HepG2 (cell line): ENCODE measurements around the gene CHCT1. TPM values are rescaled to one million over a fixed set of nuclear protein-coding genes. Genes with fewer than 3 reads are reported as not detected.

ENCODE experiments used
- ATAC-seq: fragments of 200-7000 bp; cut with Tn5 transposase; 3 replicates; pipeline ENCODE4 v1.9.1; 2020; ENCODE audit warnings: mild to moderate bottlenecking, moderate library complexity
- Bru-seq: library from RNA; stranded (reverse); fragments of 400-500 nt; gene quantifications from one replicate; lab custom pipeline; 2021; lab: Mats Ljungman, UMichigan
- BruChase-seq, 2 experiments: library from RNA; stranded (reverse); fragments of 400-500 nt; gene quantifications; one replicate each; lab custom pipeline; 2021; lab: Mats Ljungman, UMichigan
- BruUV-seq: library from RNA; stranded (reverse); fragments of 400-500 nt; replicated peaks from 2 replicates; lab custom pipeline; 2021; lab: Mats Ljungman, UMichigan
- CTCF ChIA-PET: fragments of 300-600 bp; formaldehyde crosslinking; extraction: SDS; loops from one replicate; lab custom pipeline; 2021; ENCODE audit warnings: low total read pairs, inconsistent platforms, low intra/inter-chr PET ratio; lab: Yijun Ruan, JAX
- POLR2A ChIA-PET: fragments of 350-600 bp; sonication (Branson Sonifier 250); formaldehyde crosslinking; loops from one replicate; lab custom pipeline; 2020; ENCODE audit warnings: antibody characterized with exemption, inconsistent platforms; lab: Yijun Ruan, JAX
- DNase-seq: peaks from one replicate; pipeline ENCODE4 v3.0.0-alpha.2; 2015; ENCODE audit warnings: low spot score
- FAIRE-seq: peaks from 3 replicates; lab custom pipeline; 2011; peaks lifted over from hg19 to GRCh38; lab: Jason Lieb, UNC
- H2AFZ ChIP-seq: one replicate; pipeline ENCODE4 v1.6.1; 2011; ENCODE audit warnings: low read length, inconsistent platforms
- H3K27ac ChIP-seq: fragments of 300-600 bp; 3 replicates; pipeline ENCODE4 v1.8.0; 2011; ENCODE audit warnings: mixed run types, mild to moderate bottlenecking, mixed read lengths, low read length, inconsistent platforms; ENCODE audit not compliant: insufficient read depth; ENCODE audit errors: extremely low read length
- H3K27me3 ChIP-seq, 2 experiments: fragments of 200-600 bp in 1 of 2; 2 replicates in 1 of 2; 3 replicates in 1 of 2; pipeline versions ENCODE4 v1.6.0 to v1.8.0; 2011; ENCODE audit warnings: low read length in 2 of 2, mild to moderate bottlenecking in 2 of 2, moderate library complexity in 2 of 2, inconsistent platforms in 1 of 2; ENCODE audit not compliant: insufficient read depth in 2 of 2, control insufficient read depth in 1 of 2
- H3K36me3 ChIP-seq, 2 experiments: fragments of 200-600 bp in 1 of 2; replicated peaks in 1 of 2; 2 replicates in 1 of 2; 3 replicates in 1 of 2; pipeline versions ENCODE4 v1.5.1 to v1.8.0; 2011; ENCODE audit warnings: low read length in 2 of 2, inconsistent platforms in 1 of 2; ENCODE audit not compliant: insufficient read depth in 2 of 2, control insufficient read depth in 1 of 2
- H3K4me1 ChIP-seq: 2 replicates; pipeline ENCODE4 v1.5.1; 2012; ENCODE audit warnings: low read length, inconsistent platforms; ENCODE audit not compliant: insufficient read depth
- H3K4me2 ChIP-seq: 2 replicates; pipeline ENCODE4 v1.6.0; 2011; ENCODE audit warnings: low read depth, low read length, inconsistent platforms
- H3K4me3 ChIP-seq, 3 experiments: fragments of 200-600 bp in 1 of 3; sonication (generic), shearing (Covaris generic) in 1 of 3; replicated peaks in 1 of 3; 2 replicates each; pipeline ENCODE4 v1.5.1; 2011 to 2016; ENCODE audit warnings: low read length in 3 of 3, inconsistent platforms in 2 of 3, low read depth in 2 of 3, mild to moderate bottlenecking in 2 of 3, control low read depth in 1 of 3, mixed read lengths in 1 of 3; ENCODE audit not compliant: insufficient read depth in 1 of 3
- H3K79me2 ChIP-seq: one replicate; pipeline ENCODE4 v1.6.1; 2011; ENCODE audit warnings: low read length, inconsistent platforms; ENCODE audit not compliant: insufficient read depth
- H3K9ac ChIP-seq: 2 replicates; pipeline ENCODE4 v1.6.0; 2011; ENCODE audit warnings: mild to moderate bottlenecking, low read depth, low read length, inconsistent platforms; ENCODE audit not compliant: insufficient read depth
- H3K9me3 ChIP-seq: 2 replicates; pipeline ENCODE4 v1.5.1; 2012; ENCODE audit warnings: mild to moderate bottlenecking, low read length
- H4K20me1 ChIP-seq: 2 replicates; pipeline ENCODE4 v1.6.0; 2011; ENCODE audit warnings: inconsistent platforms, mild to moderate bottlenecking, low read length, moderate library complexity; ENCODE audit not compliant: insufficient read depth
- ARNT2 ChIP-seq: sonication (generic); formaldehyde crosslinking; IDR thresholded peaks from 2 replicates; pipeline ENCODE4 v1.8.0; 2022; ENCODE audit warnings: mild to moderate bottlenecking, low read depth, missing genetic modification reagents, moderate library complexity
- GLI4 ChIP-seq: sonication (generic); formaldehyde crosslinking; IDR thresholded peaks from 2 replicates; pipeline ENCODE4 v1.5.1; 2020; ENCODE audit warnings: missing genetic modification reagents, mild to moderate bottlenecking, moderate library complexity, borderline replicate concordance
- HNRNPL ChIP-seq: fragments of 200-400 bp; formaldehyde crosslinking; IDR thresholded peaks from 2 replicates; pipeline ENCODE4 v1.6.1; 2017; ENCODE audit warnings: mild to moderate bottlenecking, low read depth, low read length
- TMF1 ChIP-seq: sonication (generic); formaldehyde crosslinking; IDR thresholded peaks from 2 replicates; pipeline ENCODE4 v1.8.1; 2022; ENCODE audit warnings: low read depth, missing genetic modification reagents
- WGBS: methylation state at CpG from one replicate; pipeline ENCODE4 v1.1.6; 2017; ENCODE audit warnings: low lambda C conversion rate; 5-methylcytosine and 5-hydroxymethylcytosine counted together
- in situ Hi-C: cut with HindIII; loops from 2 replicates; pipeline ENCODE4 v1.10.0; 2017; ENCODE audit warnings: low pct_unique_long_range_greater_than_20kb; ENCODE audit not compliant: extremely low pct_ligation_motif_present
- intact Hi-C: fragments of 100-400 bp; cut with micrococcal nuclease; formaldehyde crosslinking; loops from one replicate; pipeline ENCODE4 v1.10.0; 2022; ENCODE audit not compliant: unreplicated experiment
- long read RNA-seq, 2 experiments: library from RNA in 1 of 2; library from polyadenylated mRNA in 1 of 2; stranded (forward) in 1 of 2; unstranded in 1 of 2; transcript quantifications; one replicate each; pipeline ENCODE4 v2.0.0, GENCODE V29; 2019 to 2022
- polyA minus RNA-seq, 3 experiments: library from RNA; depleted of rRNA, polyadenylated mRNA; stranded (reverse); fragments of >200 nt; gene quantifications; 2 replicates each; pipeline ENCODE4 v1.2.3, GENCODE V29; 2011; ENCODE audit warnings: low replicate concordance in 1 of 3
- polyA plus RNA-seq, 8 experiments: library from polyadenylated mRNA; depleted of rRNA in 3 of 8; stranded (reverse) in 7 of 8; unstranded in 1 of 8; fragments of >200 nt; fragmentation: Illumina TruSeq in 4 of 8; extraction: Trizol in 4 of 8; gene quantifications; 2 replicates each; pipeline versions ENCODE4 v1.2.1 to v1.2.3, GENCODE V29; 2011 to 2016; ENCODE audit warnings: low read depth in 4 of 8, missing spikeins in 1 of 8, mixed read lengths in 1 of 8; ENCODE audit not compliant: insufficient read depth in 1 of 8
- total RNA-seq, 5 experiments: library from RNA; depleted of rRNA; stranded (reverse); fragments of >200 nt; fragmentation: Illumina TruSeq; extraction: Trizol; gene quantifications; 2 replicates each; pipeline ENCODE4 v1.2.3, GENCODE V29; 2016; ENCODE audit warnings: low read depth in 1 of 5
- TF ChIP-seq, protein P1 (sequence below): sonication (generic); formaldehyde crosslinking; IDR thresholded peaks from 2 replicates; pipeline ENCODE4 v1.5.0; 2020; ENCODE audit warnings: missing genetic modification reagents, mild to moderate bottlenecking, borderline replicate concordance

Gene CHCT1
- total RNA-seq (2016; rRNA removed; fragmentation: Illumina TruSeq; extraction: Trizol) (not detected in 2 replicates), polyA plus RNA-seq (2011; rRNA removed) (not detected in 2 replicates), polyA minus RNA-seq (2011; rRNA and poly(A)+ RNA removed; ENCODE audit: low replicate concordance) (not detected in 2 replicates), Bru-seq, nascent RNA (not detected), BruChase-seq, experiment 1, labeled RNA remaining after a 6-hour chase (not detected), BruChase-seq, experiment 2, labeled RNA remaining after a 2-hour chase (not detected)
- total RNA-seq (2016; cell fraction: cytosol; rRNA removed; fragmentation: Illumina TruSeq; extraction: Trizol; ENCODE audit: low read depth): not detected in 2 replicates
- not detected in 2 replicates for total RNA-seq (2016; cell fraction: insoluble cytoplasmic fraction; rRNA removed; fragmentation: Illumina TruSeq; extraction: Trizol)
- total RNA-seq (2016; cell fraction: membrane; rRNA removed; fragmentation: Illumina TruSeq; extraction: Trizol): not detected in 2 replicates
- total RNA-seq (2016; cell fraction: nucleus; rRNA removed; fragmentation: Illumina TruSeq; extraction: Trizol): not detected in 2 replicates
- not detected in 2 replicates for polyA plus RNA-seq (2011; cell fraction: cytosol; rRNA removed)
- polyA plus RNA-seq (2011; cell fraction: nucleus; rRNA removed): not detected in 2 replicates
- polyA plus RNA-seq (2012): not detected in 2 replicates
- polyA plus RNA-seq (2016; cell fraction: cytosol; fragmentation: Illumina TruSeq; extraction: Trizol; ENCODE audit: low read depth): not detected in 2 replicates
- not detected in 2 replicates for polyA plus RNA-seq (2016; cell fraction: insoluble cytoplasmic fraction; fragmentation: Illumina TruSeq; extraction: Trizol; ENCODE audit: low read depth)
- polyA plus RNA-seq (2016; cell fraction: membrane; fragmentation: Illumina TruSeq; extraction: Trizol; ENCODE audit: low read depth): not detected in 2 replicates
- not detected in 2 replicates for polyA plus RNA-seq (2016; cell fraction: nucleus; fragmentation: Illumina TruSeq; extraction: Trizol; ENCODE audit: insufficient read depth, low read depth)
- not detected in 2 replicates for polyA minus RNA-seq (2011; cell fraction: cytosol; rRNA and poly(A)+ RNA removed)
- not detected in 2 replicates for polyA minus RNA-seq (2011; cell fraction: nucleus; rRNA and poly(A)+ RNA removed)
- long read RNA-seq, experiment 1: 0 reads
- long read RNA-seq, experiment 2: 0 reads

DNA sequence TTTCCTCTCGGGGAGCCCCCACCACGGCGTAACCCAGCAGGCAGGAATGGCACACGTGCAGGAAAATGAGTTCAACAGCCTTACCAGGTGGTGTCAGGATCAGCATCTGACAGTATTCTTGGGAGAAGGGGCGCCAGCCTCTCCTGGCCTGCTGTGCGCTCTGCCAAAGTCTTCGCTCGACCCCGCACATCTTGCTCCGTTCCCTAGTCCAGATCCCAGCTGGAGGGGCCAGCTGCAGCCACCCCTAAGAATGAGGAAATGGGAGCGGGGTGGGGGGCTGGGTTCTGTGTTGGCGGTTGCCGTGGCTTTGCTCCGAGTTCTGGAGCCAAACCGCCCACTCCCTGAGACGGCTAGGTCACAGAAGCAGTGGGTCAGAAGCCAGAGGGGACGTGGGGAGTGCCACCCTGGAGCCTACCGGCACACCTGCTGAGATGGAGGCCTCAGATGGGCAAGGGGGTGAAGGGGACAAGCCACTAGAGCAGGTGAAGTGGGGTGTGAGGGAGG, at the start of gene CHCT1:
Gene CHCT1, plus strand, starts transcription at position 328 of the 504 bp plus-strand sequence. Its CDS starts 104 bp downstream, at position 432.
- Histone ChIP-seq H3K36me3 (no peaks in the 10 kb centered on the region), H3K4me3 (peak within 1 kb of the TSS; percentile 14 to 52 (median 27); a peak in 5 of 6 replicates), H4K20me1 (no peaks in the 10 kb centered on the region), H3K27ac (no peak within 1 kb of the TSS), H2AFZ (no peak within 1 kb of the TSS), H3K4me1 (peaks cover 12% of the 10 kb centered on the region; the same call in 1 of the 2 replicates), H3K9me3 (no peaks in the 10 kb centered on the region), H3K27me3 (peaks cover 4 to 15% of the 10 kb centered on the region in 2 experiments; a peak in 4 of 5 replicates), H3K4me2 (peak within 1 kb of the TSS; percentile 79), H3K9ac (peak within 1 kb of the TSS; percentile 16; the same call in 1 of the 2 replicates), H3K79me2 (no peaks in the 10 kb centered on the region)
- POLR2A ChIA-PET: no interaction called here
- TF ChIP-seq, protein P1, sequence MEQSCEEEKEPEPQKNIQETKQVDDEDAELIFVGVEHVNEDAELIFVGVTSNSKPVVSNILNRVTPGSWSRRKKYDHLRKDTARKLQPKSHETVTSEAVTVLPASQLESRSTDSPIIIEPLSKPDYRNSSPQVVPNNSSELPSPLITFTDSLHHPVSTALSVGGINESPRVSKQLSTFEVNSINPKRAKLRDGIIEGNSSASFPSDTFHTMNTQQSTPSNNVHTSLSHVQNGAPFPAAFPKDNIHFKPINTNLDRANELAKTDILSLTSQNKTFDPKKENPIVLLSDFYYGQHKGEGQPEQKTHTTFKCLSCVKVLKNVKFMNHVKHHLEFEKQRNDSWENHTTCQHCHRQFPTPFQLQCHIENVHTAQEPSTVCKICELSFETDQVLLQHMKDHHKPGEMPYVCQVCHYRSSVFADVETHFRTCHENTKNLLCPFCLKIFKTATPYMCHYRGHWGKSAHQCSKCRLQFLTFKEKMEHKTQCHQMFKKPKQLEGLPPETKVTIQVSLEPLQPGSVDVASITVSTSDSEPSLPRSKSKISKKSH (CRISPR knock-in tag): 0 out of 2 replicates have a peak, but pooled peaks have one; percentile 17
- TF ChIP-seq ARNT2 (0 out of 2 replicates have a peak, but pooled peaks have one; percentile 15), HNRNPL (0 out of 2 replicates have a peak, but pooled peaks have one; percentile 25), GLI4 (CRISPR knock-in tag) (0 out of 2 replicates have a peak, but pooled peaks have one; percentile 22), TMF1 (CRISPR knock-in tag) (no peak)
- intact Hi-C loops: no loop called here
- WGBS: 45% methylated on average over 18 of the region's 18 CpGs
- CTCF ChIA-PET: interaction anchor here (0.8 to 2.6 kb wide), 2 partner anchors 14 to 220 kb away, joined by 3 to 12 read pairs; no protein-coding TSS in a partner anchor
- in situ Hi-C loops: no loop called here
- BruUV-seq: no TSS peak
- FAIRE-seq (no peak), ATAC-seq (peak; percentile 14), DNase-seq (no peak)
